GM19193 (cell line): ENCODE data around the gene UACA.

Experiments
- POLR2A ChIP-seq: IDR thresholded peaks from 4 replicates; pipeline ENCODE4 v1.6.1; 2011; ENCODE audit not compliant: insufficient read depth, insufficient read length; ENCODE audit errors: extremely low read depth

Gene UACA

DNA sequence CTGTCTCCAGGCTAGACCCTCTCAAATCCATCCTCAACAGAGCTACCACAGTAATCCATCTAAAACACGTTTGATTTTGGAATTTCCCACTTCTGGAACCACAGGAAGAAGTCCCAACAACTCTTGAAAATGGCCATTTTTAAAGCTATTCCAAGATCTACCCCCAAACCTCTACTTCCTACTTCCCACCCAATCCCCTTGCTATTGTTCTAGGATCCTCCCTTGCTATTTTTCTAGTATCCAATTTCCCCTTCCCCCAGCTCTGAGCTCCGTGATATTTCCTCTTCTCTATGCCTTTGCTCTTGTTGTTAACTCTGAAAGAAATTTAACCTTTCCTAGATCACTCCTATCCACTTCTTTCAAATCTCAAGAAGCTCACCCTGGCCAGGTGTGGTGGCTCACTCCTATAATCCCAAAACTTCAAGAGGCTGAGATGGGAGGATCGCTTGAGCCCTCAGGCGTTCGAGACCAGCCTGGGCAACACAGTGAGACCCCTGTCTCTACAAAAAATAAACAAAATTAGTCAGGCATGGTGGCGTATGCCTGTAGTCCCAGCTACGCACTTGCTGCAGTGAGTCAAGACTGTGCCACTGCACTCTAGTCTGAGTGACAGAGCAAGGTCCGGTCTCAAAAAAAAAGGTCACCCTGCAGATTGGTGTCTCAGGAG is 13.0 kb downstream of the UACA start:
- TF ChIP-seq POLR2A: no peak

DNA sequence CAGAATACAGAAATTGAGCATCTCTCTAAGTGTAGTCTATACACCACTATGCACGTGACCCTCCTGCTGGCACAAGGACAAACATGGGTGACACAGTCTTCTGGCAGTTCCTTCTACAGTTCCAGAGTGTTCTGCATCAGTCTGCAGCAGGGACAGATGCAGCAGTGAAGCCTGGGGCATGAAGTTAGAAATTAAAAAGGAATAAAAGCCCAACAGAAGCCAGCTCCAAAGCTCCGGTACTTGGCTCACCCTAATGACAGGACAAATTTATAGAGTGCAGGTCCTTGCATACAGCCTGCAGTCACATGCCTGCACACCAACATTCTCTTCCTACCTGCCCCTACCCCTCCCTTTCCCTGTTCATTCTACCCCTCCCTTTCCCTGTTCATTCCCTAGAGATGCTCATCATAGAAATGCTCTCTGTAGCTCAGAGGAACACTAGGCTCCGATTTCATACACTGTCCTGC is 15.0 kb downstream of the UACA start:
- TF ChIP-seq POLR2A: no peak

DNA sequence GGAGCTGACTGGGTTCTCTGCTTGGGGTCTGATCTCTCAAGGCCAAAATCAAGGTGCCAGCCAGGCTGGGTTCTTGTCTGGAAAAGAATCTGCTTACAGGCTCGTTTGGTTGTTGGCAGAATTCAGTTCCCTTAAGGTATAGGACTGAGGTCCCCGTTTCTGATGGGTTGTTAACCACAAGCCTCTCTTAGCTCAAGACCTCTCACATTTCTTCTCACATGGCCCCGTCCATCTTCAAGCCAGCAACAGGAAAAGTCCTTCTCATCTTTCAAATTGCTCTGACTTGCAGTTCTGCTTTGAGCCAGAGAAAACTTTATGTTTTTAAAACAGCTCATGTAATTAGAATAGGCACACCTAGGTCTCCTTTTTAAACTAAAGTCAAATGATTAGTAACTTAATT is 20.4 kb downstream of the UACA start:
- TF ChIP-seq POLR2A: no peak

DNA sequence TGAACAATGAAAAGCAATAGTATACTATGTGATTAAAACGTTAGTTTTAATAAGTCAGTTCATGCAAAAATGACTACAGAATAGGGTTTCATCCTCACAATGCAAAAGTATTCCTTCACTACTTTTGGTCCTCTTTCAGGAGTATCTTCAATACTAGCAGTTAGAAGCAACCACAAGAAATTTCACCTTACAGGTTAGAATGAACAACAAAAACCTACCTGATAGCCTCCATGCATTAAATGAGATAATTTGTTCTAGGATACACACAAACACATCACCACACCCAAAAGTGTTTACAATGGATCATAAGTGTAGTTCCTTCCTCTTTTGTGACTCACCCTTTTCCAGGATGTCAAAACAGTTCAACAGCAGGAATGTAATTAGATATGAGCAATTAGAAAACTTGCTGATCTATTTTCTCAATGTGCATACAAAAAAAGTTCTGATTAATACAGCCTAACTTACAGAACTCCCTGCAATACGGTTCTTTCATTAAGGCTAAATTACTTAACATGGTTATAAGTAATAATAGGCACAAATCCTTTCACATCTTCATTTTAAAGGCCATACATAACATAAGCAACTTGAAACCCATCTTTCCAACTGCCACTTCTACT is 21.6 kb downstream of the UACA start:
- no peak for TF ChIP-seq POLR2A

DNA sequence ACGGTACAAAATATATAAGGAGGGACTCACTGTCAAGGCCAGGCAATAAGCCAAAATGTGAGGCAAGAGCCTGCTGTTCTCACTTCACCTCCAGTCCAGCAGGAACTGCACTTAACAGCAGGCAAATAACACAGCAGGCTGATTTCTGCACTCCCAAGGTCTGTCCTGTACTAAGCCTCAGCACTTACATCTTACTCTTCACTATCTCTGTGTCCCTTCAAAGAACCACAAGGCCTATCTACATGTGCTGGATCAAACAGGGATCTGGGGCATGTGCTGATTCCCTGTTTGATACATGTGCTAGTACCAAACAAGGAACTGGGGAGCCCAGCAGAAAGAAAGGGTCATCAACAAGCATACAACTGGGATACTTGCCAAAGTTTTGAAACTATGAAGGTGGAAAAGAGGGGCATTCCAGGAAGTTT is 22.2 kb downstream of the UACA start:
- no peak for TF ChIP-seq POLR2A

DNA sequence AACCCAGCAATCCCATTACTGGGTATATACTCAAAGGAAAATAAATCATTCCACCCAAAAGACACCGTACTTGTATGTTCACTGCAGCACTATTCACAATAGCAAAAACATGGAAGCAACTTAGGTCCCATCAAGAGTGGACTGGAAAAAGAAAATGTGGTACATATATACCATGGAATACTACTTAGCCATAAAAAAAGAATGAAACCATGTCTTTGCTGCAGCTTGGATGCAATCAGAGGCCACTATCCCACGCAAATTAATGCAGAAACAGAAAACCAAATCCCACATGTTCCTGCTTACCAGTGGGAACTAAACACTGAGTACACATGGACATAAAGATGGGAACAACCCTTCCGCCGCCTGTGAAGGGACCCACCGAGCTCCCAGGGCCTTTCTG is 34.2 kb downstream of the UACA start:
- no peak for TF ChIP-seq POLR2A

DNA sequence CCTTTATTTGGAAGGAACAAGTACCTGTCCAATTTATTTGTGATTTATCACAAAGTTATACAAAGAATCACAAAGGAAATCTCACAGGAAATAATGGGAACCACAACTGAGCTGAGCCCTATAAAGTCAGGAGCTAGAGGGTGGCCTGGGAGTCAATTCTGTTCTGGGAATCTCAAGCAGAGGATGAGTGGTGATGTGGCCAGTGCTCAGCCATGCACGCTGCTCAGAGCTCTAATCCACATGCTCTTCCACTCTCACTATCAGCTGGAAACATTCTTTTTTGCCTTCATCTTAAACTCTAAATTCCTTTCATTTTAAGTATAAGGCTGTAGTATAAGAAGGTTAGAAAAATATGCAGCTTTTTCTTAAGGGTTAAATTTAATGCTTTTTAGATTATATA is 36.6 kb downstream of the UACA start:
- TF ChIP-seq POLR2A: no peak

DNA sequence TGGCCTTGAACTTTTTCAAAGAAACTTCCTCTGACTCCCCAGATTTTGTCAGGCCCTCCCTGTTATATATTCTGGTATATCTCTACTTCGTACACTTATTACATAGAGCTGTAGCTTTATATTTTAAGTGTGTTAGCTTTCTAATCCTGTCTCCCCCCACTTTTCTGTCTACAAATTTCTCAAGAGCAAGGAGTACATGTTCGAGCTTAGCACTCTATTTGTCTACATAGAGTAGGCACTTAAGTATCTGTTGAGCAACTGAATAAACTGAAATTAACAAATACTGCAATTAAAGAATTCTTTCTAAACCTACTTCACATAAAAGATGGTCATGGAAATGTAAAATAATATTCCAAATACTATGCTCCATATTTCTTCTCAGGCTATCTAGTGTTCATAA is 39.4 kb downstream of the UACA start:
- no peak for TF ChIP-seq POLR2A

DNA sequence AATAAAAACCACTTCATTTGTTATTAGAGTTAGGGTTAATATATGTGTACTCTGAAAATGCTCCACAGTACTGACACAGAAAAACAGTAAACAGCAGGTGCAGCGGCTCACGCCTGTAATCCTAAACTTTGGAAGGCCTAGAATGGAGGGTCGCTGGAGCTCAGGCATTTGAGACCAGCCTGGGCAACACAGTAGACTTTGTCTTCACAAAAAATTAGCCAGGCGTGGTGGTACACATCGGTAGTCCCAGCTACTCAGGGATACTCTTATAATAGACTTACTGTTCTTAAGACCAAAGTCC is 40.3 kb downstream of the UACA start:
- TF ChIP-seq POLR2A: no peak

DNA sequence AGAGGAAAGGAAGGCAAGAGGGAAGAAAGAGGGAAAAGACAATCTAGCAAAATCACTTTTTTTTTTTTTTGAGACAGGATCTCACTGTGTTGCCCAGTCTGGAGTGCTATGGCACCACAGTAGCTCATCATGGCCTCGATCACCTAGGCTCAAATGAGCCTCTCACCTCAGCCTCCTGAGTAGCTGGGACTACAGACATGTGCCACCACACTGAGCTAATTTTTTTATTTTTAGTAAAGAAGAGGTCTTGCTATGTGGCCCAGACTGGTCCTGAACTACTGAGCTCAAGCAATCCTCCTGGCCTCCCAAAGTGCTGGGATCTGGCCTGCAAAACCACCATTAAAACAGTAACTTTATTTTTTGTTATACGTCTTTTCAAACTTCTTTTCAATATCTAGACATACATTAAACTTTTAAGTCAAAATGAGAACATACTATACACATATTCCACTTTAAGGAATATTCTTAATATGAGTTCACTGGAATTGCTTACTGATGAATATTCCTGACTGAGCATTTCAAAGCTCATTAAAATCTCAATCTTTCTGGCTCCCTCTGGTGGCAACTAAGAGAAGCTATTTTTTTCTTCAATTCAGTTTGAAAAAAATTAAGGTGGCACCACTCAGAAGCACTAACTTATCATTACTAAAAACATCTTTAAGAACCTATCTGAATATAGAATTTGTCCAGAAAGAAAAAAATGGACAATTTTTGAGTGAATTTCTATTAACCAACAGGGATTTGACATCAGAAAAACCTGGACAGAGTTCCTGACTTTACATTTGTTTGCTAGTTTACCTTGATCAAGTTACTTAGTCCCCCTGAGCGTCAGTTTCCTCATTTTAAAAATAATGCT is 40.9 kb downstream of the UACA start:
- no peak for TF ChIP-seq POLR2A

DNA sequence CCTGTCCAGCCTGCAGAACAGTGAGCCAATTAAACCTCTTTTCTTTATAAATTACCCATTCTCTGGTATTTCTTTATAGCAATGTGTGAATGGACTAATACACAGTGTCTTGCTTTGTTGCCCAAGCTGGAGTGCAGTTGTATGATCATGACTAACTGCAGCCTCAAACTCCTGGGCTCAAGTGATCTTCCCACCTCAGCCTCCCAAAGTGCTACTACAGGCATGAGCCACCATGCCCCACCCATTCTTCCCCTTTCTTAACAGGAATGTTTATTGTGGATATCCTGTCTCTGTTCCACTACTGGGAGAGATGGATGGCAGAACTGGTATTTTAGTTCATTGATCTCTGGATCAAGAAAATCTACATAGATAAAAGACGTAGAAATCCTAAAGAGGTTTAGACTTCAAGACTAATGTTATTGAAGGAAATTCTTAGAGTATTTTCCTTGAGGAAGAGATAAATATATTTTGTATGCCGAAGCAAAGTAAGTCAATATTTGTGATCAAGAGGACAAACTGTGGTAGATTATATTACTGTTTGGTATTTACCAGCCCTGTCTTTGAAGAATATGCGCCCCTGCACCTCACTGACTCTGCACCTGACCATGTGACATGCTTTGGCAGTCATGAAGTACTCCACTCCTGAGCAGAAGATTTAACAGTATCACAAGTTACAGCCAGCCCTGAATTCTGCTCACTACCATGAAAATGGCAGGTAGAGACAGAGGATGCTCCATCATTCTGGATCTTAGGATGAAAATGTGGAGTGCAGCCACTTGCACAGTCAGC is 42.9 kb downstream of the UACA start:
- TF ChIP-seq POLR2A: no peak

DNA sequence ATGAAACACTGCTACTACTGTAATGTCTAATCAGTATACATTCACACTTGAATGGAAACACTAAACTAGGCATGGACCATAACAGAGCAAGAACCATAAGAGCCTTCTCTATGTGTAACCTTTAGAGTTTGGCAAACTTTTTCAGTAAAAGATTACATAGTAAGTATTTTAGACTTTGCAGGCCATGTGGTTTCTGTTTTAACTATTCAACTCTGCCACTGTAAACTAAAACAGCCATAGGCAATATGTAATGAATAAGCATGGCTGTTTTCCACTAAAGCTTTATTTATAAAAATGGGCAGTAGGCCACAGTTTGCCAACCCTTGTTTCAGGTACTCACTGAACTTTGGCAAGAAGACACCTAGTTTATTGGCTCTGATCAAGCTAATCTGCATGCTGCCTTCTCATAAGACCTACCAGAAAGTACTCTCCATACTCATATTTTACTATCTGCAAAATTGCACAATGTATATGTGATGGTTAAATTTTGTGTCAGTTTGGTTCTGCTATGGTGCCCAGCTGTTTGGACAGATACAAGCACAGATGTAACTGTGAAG is 46.0 kb downstream of the UACA start:
- no peak for TF ChIP-seq POLR2A

DNA sequence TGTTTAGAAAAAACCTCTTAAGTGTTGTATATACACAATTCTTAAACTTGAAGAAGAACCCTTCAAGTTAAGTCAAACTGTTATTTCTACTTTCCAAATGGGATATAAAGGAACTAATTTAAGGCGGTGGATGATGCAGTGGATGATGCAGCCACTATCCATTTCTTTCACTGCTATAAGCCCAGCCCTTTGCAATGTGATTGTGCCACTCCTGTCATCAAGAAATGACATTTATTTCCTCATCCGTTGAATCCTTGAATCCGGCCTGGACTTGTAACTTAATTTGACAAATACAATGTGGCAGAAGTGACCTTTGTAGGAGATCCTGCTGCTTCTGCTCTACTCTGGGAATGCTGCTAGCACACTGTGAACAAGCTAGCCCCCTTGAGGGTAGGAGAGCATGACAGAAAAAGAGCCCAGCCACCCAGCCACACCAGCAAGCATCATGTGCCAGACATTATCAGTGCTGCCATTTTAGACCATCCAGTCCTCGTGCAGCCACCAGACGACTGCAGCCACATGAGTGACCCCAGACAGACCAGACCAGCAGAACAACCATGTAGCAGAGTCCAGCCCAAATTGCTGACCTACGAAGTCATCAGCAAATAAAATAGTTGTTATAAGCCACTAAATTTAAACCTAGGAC is 47.4 kb downstream of the UACA start:
- TF ChIP-seq POLR2A: no peak

DNA sequence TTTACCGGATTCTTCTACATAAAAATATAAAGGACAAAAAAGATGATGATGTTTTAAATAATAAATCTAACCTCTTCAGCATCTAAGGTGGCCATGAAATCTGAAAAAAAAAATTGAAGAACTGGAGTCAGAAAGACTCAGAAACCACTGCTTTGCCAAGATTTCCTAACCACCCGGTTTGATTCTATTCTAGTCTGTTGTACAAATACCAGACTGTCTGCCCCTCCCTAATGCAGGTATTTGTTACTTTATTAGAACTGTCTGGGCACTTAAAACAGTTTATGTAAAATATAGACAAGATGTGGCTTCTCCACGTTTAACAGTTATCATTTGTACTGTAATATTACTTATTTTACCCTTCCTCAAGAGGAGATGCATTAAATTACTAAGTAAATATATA is 48.8 kb downstream of the UACA start:
- no peak for TF ChIP-seq POLR2A
